ENCODE measurements around the gene GABRG3.

The GABRG3 gene

GRCh38 chr15:27480141-27480530 lies 509.2 kb downstream of the GABRG3 start:
- no peak for FAIRE-seq

GRCh38 chr15:27480642-27481041 lies 509.7 kb downstream of the GABRG3 start:
- no peak for FAIRE-seq

- FAIRE-seq, result no peak
Measured at GRCh38 chr15:27481768-27482167, 510.8 kb downstream of the GABRG3 start.

GRCh38 chr15:27482287-27482686 lies 511.3 kb downstream of the GABRG3 start:
- FAIRE-seq, result no peak

DNA sequence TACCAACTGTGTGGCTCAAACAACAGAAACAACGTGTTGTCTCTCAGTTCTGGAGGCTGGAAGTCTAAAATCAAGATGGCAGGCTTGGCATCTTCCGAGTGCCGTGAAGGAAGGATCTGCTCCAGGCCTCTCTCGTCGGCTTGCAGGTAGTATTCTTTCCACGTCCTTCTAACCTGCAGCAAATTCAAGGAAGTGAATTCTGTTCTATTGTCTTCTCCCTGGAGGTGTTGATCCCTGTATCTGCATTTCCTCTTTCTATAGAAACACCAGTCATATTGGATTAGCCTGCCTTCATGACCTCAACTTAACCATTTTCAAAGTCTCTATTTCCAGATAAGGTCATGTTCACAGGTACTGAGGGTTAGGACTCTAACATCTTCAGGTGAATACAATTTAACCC lies 512.1 kb downstream of the GABRG3 start:
- no peak for FAIRE-seq

- FAIRE-seq, result no peak
Measured at GRCh38 chr15:27485265-27485664, 514.3 kb downstream of the GABRG3 start.

DNA sequence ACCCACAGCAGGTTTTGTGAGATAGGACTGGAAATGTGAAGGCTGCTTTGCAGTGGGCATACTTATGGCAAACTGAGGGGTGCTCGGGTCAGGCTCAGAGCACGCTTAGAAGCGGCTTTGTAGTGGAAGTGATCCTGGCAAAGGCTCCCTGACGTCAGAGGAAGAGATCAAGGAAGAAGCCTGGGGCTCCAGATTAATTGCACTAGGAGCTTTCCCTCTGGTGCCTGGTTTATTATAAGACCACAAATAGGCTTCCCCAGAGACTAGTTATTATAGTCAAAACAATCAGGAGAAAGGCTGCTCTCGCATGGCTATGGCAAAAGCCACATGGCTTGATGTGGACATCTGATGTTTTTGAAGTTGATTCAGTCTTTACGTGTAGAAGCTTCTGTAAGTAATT lies 515.1 kb downstream of the GABRG3 start:
- FAIRE-seq, result no peak

- no peak for FAIRE-seq
Measured at GRCh38 chr15:27486683-27487647, 516.0 kb downstream of the GABRG3 start.

- no peak for FAIRE-seq
Measured at GRCh38 chr15:27487846-27488245, 516.9 kb downstream of the GABRG3 start.

DNA sequence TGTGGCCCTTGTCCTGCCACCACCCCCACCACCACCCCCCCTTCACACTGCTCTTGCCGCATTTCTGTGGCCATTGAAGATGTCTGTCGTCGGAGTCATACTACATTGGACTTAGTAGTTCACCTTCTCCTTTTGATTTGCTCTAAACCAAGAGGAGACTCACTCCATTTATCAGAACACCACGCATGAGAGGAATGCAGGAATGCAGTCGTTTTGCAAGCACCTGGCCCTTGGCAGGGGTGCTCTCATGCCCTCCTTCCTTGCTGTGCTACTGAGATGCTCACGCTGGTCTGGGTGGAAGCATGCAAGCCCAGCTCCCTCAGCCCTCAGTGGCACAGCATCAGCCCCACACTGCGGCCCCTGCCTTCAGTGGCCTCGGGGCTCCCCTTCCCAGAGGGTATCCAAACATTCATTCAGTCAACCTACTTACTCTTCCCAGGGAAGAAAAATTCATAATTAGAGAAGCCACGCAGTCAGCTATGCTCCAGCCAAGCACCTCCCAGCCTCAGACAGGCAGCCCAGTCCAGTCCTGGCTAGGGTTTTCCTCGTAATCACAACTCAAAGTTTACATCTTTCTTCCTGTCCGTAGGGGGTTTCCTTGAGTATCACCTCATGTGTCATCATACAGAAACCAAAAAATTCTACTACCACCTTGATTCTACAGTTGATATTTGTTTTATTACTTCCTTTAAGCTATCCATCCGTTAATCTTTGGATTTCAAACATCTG lies 520.0 kb downstream of the GABRG3 start:
- FAIRE-seq, result no peak

GRCh38 chr15:27491666-27492621 lies 521.0 kb downstream of the GABRG3 start:
- FAIRE-seq, result no peak

GRCh38 chr15:27495963-27496459 lies 525.0 kb downstream of the GABRG3 start:
- no peak for FAIRE-seq

DNA sequence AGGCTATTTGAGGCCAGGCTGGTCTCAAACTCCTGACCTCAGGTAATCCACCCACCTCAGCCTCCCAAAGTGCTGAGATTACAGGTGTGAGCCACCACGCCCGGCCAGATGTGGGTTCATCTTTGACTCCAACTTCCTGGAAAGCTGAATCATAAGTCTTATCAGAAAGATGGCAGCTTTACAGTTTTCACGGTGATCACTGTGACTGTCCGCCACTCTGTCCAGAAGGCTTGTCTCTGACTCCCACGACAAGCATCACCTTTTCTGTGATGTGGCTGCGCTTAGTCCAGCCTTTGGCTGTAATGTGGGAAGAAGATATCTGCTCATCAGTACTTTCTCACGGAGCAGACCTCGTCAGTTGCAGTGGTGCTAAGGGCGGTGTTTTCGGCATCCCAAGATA lies 527.7 kb downstream of the GABRG3 start:
- FAIRE-seq, result no peak

GRCh38 chr15:27499191-27499590 lies 528.2 kb downstream of the GABRG3 start:
- no peak for FAIRE-seq

DNA sequence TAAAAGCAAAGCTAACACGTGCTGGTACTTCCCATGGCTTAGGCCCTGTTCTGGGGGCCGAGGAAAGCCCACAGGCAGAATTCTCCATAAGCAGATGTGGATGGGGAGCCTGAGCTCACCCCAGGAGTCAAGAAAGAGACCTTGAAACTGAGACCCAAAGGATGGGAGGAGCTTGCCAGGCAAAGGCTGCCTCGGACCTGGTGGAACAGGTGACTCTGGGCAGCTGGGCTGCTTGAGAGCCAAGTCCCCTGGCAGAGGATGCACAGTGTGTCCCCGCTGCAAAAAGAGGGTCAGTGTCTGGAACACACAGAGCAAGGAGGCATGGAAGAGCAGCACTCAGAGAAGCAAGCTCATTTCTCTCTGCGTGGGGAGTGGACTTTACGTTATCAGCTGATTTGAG lies 528.7 kb downstream of the GABRG3 start:
- FAIRE-seq, result no peak

GRCh38 chr15:27500206-27500605 lies 529.2 kb downstream of the GABRG3 start:
- no peak for FAIRE-seq

- no peak for FAIRE-seq
Measured at GRCh38 chr15:27506752-27507151, 535.8 kb downstream of the GABRG3 start.

DNA sequence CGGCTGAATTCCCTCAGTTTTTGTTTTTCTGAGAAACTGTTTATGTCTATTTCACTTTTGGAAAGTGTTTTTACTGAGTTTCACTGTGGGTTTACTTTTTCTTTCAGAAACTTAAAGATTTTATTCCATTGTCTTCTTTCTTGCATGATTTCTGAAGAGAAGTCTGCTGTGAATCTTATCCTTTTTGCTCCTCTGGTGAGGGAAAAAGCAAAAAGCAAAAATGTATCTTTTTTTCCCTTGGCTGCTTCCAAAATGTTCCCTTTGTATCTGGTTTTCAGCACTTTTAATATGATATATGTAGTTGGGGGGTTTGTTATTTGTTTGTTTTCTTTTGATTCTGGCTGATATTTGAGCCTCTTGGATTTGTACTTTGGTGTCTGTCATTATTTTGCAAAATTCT lies 538.0 kb downstream of the GABRG3 start:
- no peak for FAIRE-seq

DNA sequence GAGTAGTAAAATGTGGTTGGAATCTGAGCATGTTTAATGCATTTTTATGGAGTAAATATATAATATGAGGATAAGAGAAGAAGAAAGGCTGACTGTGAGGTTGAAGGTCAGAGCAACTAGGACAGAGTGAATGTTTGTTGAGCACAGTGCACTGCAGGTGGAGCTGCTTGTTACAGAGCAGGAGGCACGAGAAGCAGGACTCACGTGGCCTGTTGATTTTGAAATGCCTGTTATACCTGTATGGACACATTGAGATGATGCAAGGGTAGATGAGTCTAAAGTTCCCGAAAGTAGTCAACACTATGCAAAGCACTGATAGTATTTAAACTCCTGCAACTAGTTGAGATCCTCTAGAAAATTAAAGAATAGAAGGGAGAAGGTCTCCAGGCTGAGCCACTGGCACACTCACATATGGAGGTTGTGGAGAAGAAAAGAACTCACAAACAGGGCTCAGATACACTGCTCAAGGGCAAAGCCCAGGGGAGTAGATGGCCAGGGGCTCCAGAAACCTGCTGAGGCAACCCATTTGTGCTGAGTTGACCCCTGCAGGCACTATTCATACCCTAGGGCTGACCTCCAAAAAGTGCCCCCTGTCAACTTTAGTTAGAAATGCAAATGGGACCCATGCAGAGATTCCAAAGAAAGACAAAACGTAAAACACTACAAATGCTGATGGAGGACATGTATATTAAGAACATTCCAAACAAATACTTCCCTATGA lies 541.5 kb downstream of the GABRG3 start:
- no peak for FAIRE-seq

DNA sequence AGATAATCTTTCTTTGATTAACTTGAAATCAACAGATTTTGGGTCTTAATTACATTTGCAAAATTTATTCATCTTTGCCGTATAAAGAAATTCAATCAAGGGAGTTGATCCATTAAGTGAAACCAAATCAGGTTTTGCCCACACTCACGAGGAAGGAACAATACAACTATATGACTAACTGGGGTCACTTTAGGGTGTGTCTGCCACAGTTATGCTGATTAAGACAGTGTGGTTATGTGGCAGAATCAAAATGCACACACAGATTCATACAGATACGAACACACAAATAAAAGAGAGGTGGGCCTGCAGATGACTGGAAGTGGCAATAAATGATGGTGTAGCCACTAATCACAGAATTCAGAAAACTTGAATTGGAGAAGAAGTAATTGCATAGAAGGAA lies 543.5 kb downstream of the GABRG3 start:
- FAIRE-seq, result no peak

GRCh38 chr15:27527490-27528067 lies 556.6 kb downstream of the GABRG3 start:
- no peak for FAIRE-seq

DNA sequence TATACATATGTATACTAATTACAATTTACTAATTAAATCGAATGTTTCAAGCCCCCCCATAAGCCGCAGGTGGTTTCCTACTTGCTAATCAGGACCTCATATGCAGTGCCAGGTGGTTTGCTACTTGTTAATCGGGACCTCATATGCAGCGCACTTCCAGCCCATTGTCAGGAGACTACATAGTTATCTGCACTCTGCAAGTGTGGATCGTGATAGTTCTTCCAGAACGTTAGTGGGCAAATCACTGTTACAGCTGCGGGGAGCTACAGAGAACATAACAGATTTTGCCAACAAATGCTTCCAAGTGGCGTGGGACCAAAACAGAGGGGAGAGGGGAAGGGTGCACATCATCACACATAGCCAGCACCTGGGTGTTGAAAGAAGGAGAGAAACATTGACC lies 558.4 kb downstream of the GABRG3 start:
- FAIRE-seq, result no peak

Data from colon (tissue), 2 donors.